Measurements from ENCODE around the gene WDR5B.
"Not testable (repeated sequence)": the region's sequence is repeated elsewhere in the genome, so short reads cannot be mapped to it uniquely, and the experiment has no call there.

Gene WDR5B

GRCh38 chr3:122451371-122451770 is 35.5 kb upstream of the WDR5B start:
- no peak for DNase-seq (ENCODE audit: extremely low read depth, low read depth)
- TF ChIP-seq CTCF (IDR thresholded peaks at IDR 0.05; ENCODE audit: low read depth, low read length): no peak

GRCh38 chr3:122448218-122448617 is 32.4 kb upstream of the WDR5B start:
- not testable (repeated sequence) for DNase-seq (ENCODE audit: extremely low read depth, low read depth)

GRCh38 chr3:122444491-122444887 is 28.6 kb upstream of the WDR5B start:
- DNase-seq (ENCODE audit: extremely low read depth, low read depth): not testable (repeated sequence)

GRCh38 chr3:122443762-122444490 is 28.1 kb upstream of the WDR5B start:
- not testable (repeated sequence) for DNase-seq (ENCODE audit: extremely low read depth, low read depth)

- no peak for TF ChIP-seq CTCF (IDR thresholded peaks at IDR 0.05; ENCODE audit: low read depth, low read length)
- DNase-seq (ENCODE audit: extremely low read depth, low read depth): no peak
Observed at GRCh38 chr3:122443090-122443489, 27.2 kb upstream of the WDR5B start.

DNA sequence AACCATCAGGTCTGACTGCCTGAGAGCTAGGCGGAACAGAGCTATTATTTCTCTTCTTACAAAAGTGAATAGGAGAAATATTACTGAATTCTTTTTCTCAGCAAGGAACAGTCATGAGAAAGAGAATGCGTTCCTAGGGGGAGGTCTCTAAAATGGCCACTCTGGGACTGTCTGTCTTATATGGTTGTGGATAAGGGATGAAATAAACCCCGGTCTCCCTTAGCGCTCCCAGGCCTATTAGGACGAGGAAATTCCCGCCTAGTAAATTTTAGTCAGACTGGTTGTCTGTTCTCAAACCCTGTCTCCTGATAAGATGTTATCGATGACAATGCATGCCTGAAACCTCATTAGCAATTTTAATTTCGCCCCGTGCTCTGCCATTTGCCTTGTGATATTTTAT is 20.1 kb upstream of the WDR5B start:
- no peak for DNase-seq (ENCODE audit: extremely low read depth, low read depth)
- TF ChIP-seq CTCF (IDR thresholded peaks at IDR 0.05; ENCODE audit: low read depth, low read length): no peak

- DNase-seq (ENCODE audit: extremely low read depth, low read depth): no peak
- TF ChIP-seq CTCF (IDR thresholded peaks at IDR 0.05; ENCODE audit: low read depth, low read length): no peak
Observed at GRCh38 chr3:122430371-122430770, 14.5 kb upstream of the WDR5B start.

GRCh38 chr3:122427857-122428471 is 12.1 kb upstream of the WDR5B start:
- no peak for TF ChIP-seq CTCF (IDR thresholded peaks at IDR 0.05; ENCODE audit: low read depth, low read length)
- no peak for DNase-seq (ENCODE audit: extremely low read depth, low read depth)

- no peak for TF ChIP-seq CTCF (IDR thresholded peaks at IDR 0.05; ENCODE audit: low read depth, low read length)
- DNase-seq (ENCODE audit: extremely low read depth, low read depth): no peak
Observed at GRCh38 chr3:122421836-122422235, 6.0 kb upstream of the WDR5B start.

Data from AG09319 (cell line).